BJ (cell line): ENCODE measurements around the gene SLC9A1. TPM values are rescaled to one million over a fixed set of nuclear protein-coding genes. Genes with fewer than 3 reads are reported as not detected.

Source experiments
- CTCF ChIA-PET: fragments of 350-600 bp; formaldehyde crosslinking; extraction: SDS; loops from one replicate; lab custom pipeline; 2021; ENCODE audit warnings: antibody characterized with exemption, inconsistent platforms; lab: Yijun Ruan, JAX
- POLR2A ChIA-PET: fragments of 300-600 bp; sonication (Branson Sonifier 250); formaldehyde crosslinking; extraction: SDS; loops from one replicate; lab custom pipeline; 2021; ENCODE audit warnings: antibody characterized with exemption; lab: Charles Lee
- DNase-seq: peaks from one replicate; pipeline ENCODE4 v3.0.0-alpha.2; 2011; ENCODE audit warnings: low read depth
- H3K27me3 ChIP-seq: 2 replicates; pipeline ENCODE4 v1.6.0; 2011; ENCODE audit warnings: low read length; ENCODE audit not compliant: control insufficient read depth, insufficient read depth
- H3K36me3 ChIP-seq: 2 replicates; pipeline ENCODE4 v1.5.1; 2011; ENCODE audit warnings: low read length; ENCODE audit not compliant: control insufficient read depth, insufficient read depth
- H3K4me3 ChIP-seq: 2 replicates; pipeline ENCODE4 v1.5.1; 2011; ENCODE audit warnings: low read depth, mild to moderate bottlenecking, control low read depth, low read length
- CTCF ChIP-seq: IDR thresholded peaks from 2 replicates; pipeline ENCODE4 v1.5.1; 2011; ENCODE audit warnings: low read depth, mild to moderate bottlenecking, control low read depth, inconsistent platforms, low read length, moderate library complexity; ENCODE audit not compliant: insufficient read depth
- polyA plus RNA-seq: library from polyadenylated mRNA; depleted of rRNA; stranded (reverse); fragments of >200 nt; gene quantifications from 2 replicates; pipeline ENCODE4 v1.2.3, GENCODE V29; 2011

Gene SLC9A1
- polyA plus RNA-seq, 1 experiment, result 18.9 TPM

- POLR2A ChIA-PET, result no interaction called here
- CTCF ChIA-PET, result interaction anchor here (0.6 to 1.3 kb wide), 5 partner anchors 12 to 185 kb away, joined by 3 to 4 read pairs (median 3); partner anchors contain the start of gene SLC9A1
- no peak for DNase-seq
- no peak for TF ChIP-seq CTCF
- no peaks in the 10 kb centered on the region for H3K27me3 ChIP-seq
- H3K36me3 ChIP-seq, result peaks cover 2% of the 10 kb centered on the region; the same call in 1 of the 2 replicates
- no peak overlapping the region for H3K4me3 ChIP-seq
Observed at GRCh38 chr1:27116232-27116631, 38.7 kb downstream of the SLC9A1 start.

GRCh38 chr1:27114546-27114945 lies 40.4 kb downstream of the SLC9A1 start:
- no peak for TF ChIP-seq CTCF
- POLR2A ChIA-PET, result no interaction called here
- DNase-seq, result no peak
- H3K36me3 ChIP-seq, result peaks cover 2% of the 10 kb centered on the region
- H3K27me3 ChIP-seq, result no peaks in the 10 kb centered on the region
- CTCF ChIA-PET, result interaction anchor here (0.7 to 1.3 kb wide), 3 partner anchors 25 to 287 kb away, joined by 3 to 5 read pairs (median 3); no protein-coding TSS in a partner anchor
- no peak overlapping the region for H3K4me3 ChIP-seq

GRCh38 chr1:27113861-27114260 lies 41.1 kb downstream of the SLC9A1 start:
- CTCF ChIA-PET, result interaction anchor here (1.0 to 3.0 kb wide), 2 partner anchors 10 to 29 kb away, joined by 3 to 11 read pairs; no protein-coding TSS in a partner anchor
- POLR2A ChIA-PET, result no interaction called here
- DNase-seq, result no peak

DNA sequence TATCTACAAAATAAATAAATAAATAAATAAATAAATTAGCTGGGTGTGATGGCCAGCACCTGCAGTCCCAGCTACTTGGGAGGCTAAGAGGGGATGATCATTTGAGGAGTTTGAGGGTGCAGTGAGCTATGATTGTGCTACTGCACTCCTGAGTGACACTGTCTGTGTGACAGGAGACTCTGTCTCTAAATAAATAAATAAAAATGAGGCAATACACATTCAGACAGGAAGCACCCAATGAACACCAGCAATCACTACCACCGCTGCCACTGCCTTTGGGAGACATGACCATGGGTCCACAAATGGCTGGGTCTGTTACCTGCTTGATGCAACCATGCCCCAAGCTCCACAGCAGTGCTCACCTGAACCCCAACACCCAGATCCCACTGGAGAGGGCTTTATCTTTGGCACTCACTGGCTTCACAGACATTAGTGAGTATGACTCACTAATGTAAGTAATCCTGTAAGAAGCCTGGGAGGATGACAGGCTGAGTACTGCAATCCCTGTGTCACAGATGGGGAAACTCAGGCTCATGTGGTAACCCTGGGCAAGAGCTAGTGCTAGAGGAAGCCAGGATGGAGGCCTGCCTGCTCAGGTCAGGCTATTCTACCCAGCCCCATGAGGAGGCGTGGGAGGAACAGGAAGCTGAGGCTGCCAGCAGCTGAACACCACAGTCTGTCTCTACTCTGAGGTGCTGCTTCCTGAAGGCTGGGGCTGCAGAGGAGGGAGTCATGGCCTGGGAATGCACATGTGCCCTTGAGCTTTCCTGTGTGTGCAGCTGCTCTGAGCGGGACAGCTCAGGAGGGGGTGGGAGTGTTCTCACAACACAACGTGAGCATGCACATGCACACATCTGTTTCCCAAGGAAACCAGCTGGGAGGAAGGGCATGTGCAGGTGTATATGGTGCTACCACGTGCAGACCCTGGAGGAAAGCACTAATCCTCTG lies 43.0 kb downstream of the SLC9A1 start:
- Histone ChIP-seq H3K27me3 (no peaks in the 10 kb centered on the region), H3K4me3 (no peak overlapping the region), H3K36me3 (peaks cover 3% of the 10 kb centered on the region)
- DNase-seq, result peak; percentile 99
- CTCF ChIA-PET, result interaction anchor here (0.6 to 3.0 kb wide), 21 partner anchors 9 to 291 kb away, joined by 3 to 22 read pairs (median 4); partner anchors contain the start of gene SLC9A1
- TF ChIP-seq CTCF, result peak; percentile 65
- POLR2A ChIA-PET, result interaction anchor here (0.7 kb wide), 1 partner anchor 43 kb away, joined by 5 read pairs; the partner anchor contains the start of gene SLC9A1

More at GRCh38 chr1:27113861-27114260, 41.1 kb downstream of the SLC9A1 start:
- Histone ChIP-seq H3K27me3 (no peaks in the 10 kb centered on the region), H3K4me3 (no peak overlapping the region), H3K36me3 (peaks cover 3% of the 10 kb centered on the region)
- no peak for TF ChIP-seq CTCF

DNA sequence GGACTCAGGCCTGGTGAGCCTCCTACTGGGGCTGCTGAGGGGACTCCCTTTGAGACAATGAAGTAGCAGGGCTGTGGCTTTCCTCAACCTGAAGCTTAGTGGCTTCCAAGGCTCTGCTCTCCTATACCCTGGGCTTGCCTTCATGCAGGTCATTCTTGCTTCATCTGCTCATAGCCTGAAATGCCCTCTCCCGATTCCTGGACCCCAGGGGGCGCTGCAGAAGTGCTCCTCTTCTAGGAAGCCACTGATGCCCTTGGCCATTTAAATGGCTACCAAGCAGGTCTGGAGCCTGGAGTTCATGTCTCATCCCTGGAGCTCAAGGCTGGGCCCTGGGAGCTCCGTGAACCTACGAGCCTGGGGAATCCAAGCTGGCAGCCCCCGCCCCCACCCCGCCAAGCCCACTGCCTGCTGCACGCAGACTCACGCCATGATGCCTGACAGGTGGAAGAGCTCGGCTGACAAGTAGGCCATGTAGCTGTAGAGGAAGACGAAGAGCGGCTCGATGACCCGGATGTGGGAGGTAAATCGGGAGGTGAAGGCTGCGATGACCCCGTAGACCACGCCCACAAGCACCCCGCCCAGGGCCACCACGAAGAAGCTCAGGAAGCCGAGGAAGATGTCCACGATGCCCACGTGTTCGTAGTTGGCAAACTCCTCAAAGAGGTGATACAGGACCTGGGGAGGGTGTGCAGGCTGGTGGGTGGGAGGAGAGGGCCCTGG lies 45.7 kb downstream of the SLC9A1 start:
- Histone ChIP-seq H3K36me3 (peaks cover 6% of the 10 kb centered on the region), H3K4me3 (no peak overlapping the region), H3K27me3 (no peaks in the 10 kb centered on the region)
- POLR2A ChIA-PET, result interaction anchor here (0.6 kb wide), 1 partner anchor 13 kb away, joined by 6 read pairs; no protein-coding TSS in a partner anchor
- no peak for DNase-seq
- TF ChIP-seq CTCF, result peak; percentile 26
- CTCF ChIA-PET, result interaction anchor here (0.7 to 2.3 kb wide), 6 partner anchors 11 to 286 kb away, joined by 3 to 10 read pairs (median 5); no protein-coding TSS in a partner anchor
